HCT116 (cell line): ENCODE data around the gene PLS3. TPM values are rescaled to one million over a fixed set of nuclear protein-coding genes. Genes with fewer than 3 reads are reported as not detected.

Experiments used
- ATAC-seq: fragments of 200-7000 bp; cut with Tn5 transposase; 2 replicates; pipeline ENCODE4 v1.9.1; 2020; ENCODE audit warnings: mild to moderate bottlenecking, moderate library complexity
- BruUV-seq: library from RNA; stranded (reverse); fragments of 400-500 nt; replicated peaks from 2 replicates; lab custom pipeline; 2021; lab: Mats Ljungman, UMichigan
- CTCF ChIA-PET: fragments of 300-600 bp; sonication (Branson Sonifier 250); formaldehyde crosslinking; loops from one replicate; lab custom pipeline; 2021; ENCODE audit warnings: antibody characterized with exemption; lab: Charles Lee
- POLR2A ChIA-PET: fragments of 300-600, 350-600 bp; sonication (Branson Sonifier 250); formaldehyde crosslinking; loops from one replicate; lab custom pipeline; 2021; ENCODE audit warnings: antibody characterized with exemption; lab: Charles Lee
- RAD21 ChIA-PET, 2 experiments: fragments of 300-600 bp; sonication (Branson Sonifier 250); formaldehyde crosslinking; loops; one replicate each; lab custom pipeline; 2023; ENCODE audit warnings: low total read pairs in 2 of 2; ENCODE audit not compliant: uncharacterized antibody in 2 of 2, unreplicated experiment in 2 of 2, low non-redundant PET in 1 of 2; lab: Charles Lee
- DNase-seq: peaks from one replicate; pipeline ENCODE4 v3.0.0-alpha.2; 2010; ENCODE audit warnings: low read depth, low spot score
- H2AFZ ChIP-seq: fragments of 200-600 bp; shearing (Covaris generic), sonication (generic); 2 replicates; pipeline ENCODE4 v1.6.1; 2017; ENCODE audit warnings: low read depth, mixed run types, mixed read lengths, antibody characterized with exemption, low read length; ENCODE audit not compliant: poor library complexity, severe bottlenecking
- H3K27ac ChIP-seq: 2 replicates; pipeline ENCODE4 v1.5.1; 2012; ENCODE audit warnings: low read depth, low read length
- H3K27me3 ChIP-seq: fragments of 200-600 bp; sonication (generic); 2 replicates; pipeline ENCODE4 v1.6.1; 2016; ENCODE audit warnings: mixed run types, low read length, mixed read lengths; ENCODE audit not compliant: insufficient read depth
- H3K36me3 ChIP-seq, 2 experiments: fragments of 200-500 bp in 1 of 2; fragments of 200-600 bp in 1 of 2; sonication (Bioruptor generic) in 1 of 2; sonication (generic) in 1 of 2; 2 replicates each; pipeline versions ENCODE4 v1.5.1 to v1.6.1; 2014 to 2016; ENCODE audit warnings: low read length in 2 of 2, inconsistent platforms in 1 of 2, mixed read lengths in 1 of 2, mixed run types in 1 of 2; ENCODE audit not compliant: insufficient read depth in 2 of 2, control insufficient read depth in 1 of 2
- H3K4me1 ChIP-seq, 2 experiments: fragments of 200-600 bp in 1 of 2; sonication (generic) in 1 of 2; 2 replicates each; pipeline versions ENCODE4 v1.5.1 to v1.6.1; 2012 to 2017; ENCODE audit warnings: low read length in 2 of 2, inconsistent platforms in 1 of 2, mild to moderate bottlenecking in 1 of 2, mixed read lengths in 1 of 2, mixed run types in 1 of 2, moderate library complexity in 1 of 2; ENCODE audit not compliant: insufficient read depth in 2 of 2, control insufficient read depth in 1 of 2
- H3K4me2 ChIP-seq: fragments of 200-600 bp; sonication (generic); 2 replicates; pipeline ENCODE4 v1.6.1; 2017; ENCODE audit warnings: mixed run types, low read length, mixed read lengths
- H3K4me3 ChIP-seq, 2 experiments: fragments of 200-600 bp in 1 of 2; sonication (generic) in 1 of 2; replicated peaks in 1 of 2; 2 replicates each; pipeline ENCODE4 v1.5.1; 2011 to 2016; ENCODE audit warnings: low read length in 2 of 2, control low read depth in 1 of 2, low read depth in 1 of 2, mild to moderate bottlenecking in 1 of 2, mixed read lengths in 1 of 2, mixed run types in 1 of 2
- H3K79me2 ChIP-seq: fragments of 200-600 bp; sonication (generic); 2 replicates; pipeline ENCODE4 v1.6.1; 2017; ENCODE audit warnings: mild to moderate bottlenecking, mixed run types, low read length, moderate library complexity, mixed read lengths; ENCODE audit not compliant: insufficient read depth
- H3K9ac ChIP-seq: fragments of 200-600 bp; sonication (generic); 2 replicates; pipeline ENCODE4 v1.6.1; 2016; ENCODE audit warnings: low read length, mixed read lengths
- H3K9me2 ChIP-seq: fragments of 200-600 bp; sonication (generic), shearing (Covaris generic); 2 replicates; pipeline ENCODE4 v1.6.1; 2017; ENCODE audit warnings: mixed run types, mild to moderate bottlenecking, moderate library complexity; ENCODE audit not compliant: insufficient read depth
- H3K9me3 ChIP-seq, 2 experiments: fragments of 200-500 bp in 1 of 2; fragments of 200-600 bp in 1 of 2; sonication (Bioruptor generic) in 1 of 2; sonication (generic) in 1 of 2; 2 replicates each; pipeline ENCODE4 v1.6.1; 2014 to 2017; ENCODE audit warnings: low read length in 2 of 2, mixed read lengths in 2 of 2, inconsistent platforms in 1 of 2, low read depth in 1 of 2, mild to moderate bottlenecking in 1 of 2, mixed run types in 1 of 2, moderate library complexity in 1 of 2; ENCODE audit not compliant: control insufficient read depth in 1 of 2, insufficient read depth in 1 of 2
- H4K20me1 ChIP-seq: fragments of 200-600 bp; sonication (generic), shearing (Covaris generic); 2 replicates; pipeline ENCODE4 v1.6.1; 2017; ENCODE audit warnings: mixed run types, mild to moderate bottlenecking, moderate library complexity; ENCODE audit not compliant: insufficient read depth
- CBX3 ChIP-seq: IDR thresholded peaks from 2 replicates; pipeline ENCODE4 v1.6.1; 2012; ENCODE audit warnings: low read depth
- CEBPB ChIP-seq: IDR thresholded peaks from 2 replicates; pipeline ENCODE4 v1.6.1; 2012; ENCODE audit warnings: low read depth
- ELF1 ChIP-seq: IDR thresholded peaks from 2 replicates; pipeline ENCODE4 v1.6.1; 2012; ENCODE audit warnings: low read depth, borderline replicate concordance
- FOSL1 ChIP-seq: IDR thresholded peaks from 2 replicates; pipeline ENCODE4 v1.6.1; 2012; ENCODE audit warnings: low read depth
- JUND ChIP-seq: IDR thresholded peaks from 2 replicates; pipeline ENCODE4 v1.6.1; 2012
- POLR2A ChIP-seq: IDR thresholded peaks from 2 replicates; pipeline ENCODE4 v1.7.0; 2011; ENCODE audit warnings: borderline replicate concordance; ENCODE audit not compliant: insufficient read depth, insufficient read length; ENCODE audit errors: extremely low read depth
- RAD21 ChIP-seq: IDR thresholded peaks from 2 replicates; pipeline ENCODE4 v1.6.1; 2012; ENCODE audit warnings: low read depth, mild to moderate bottlenecking
- SIN3A ChIP-seq: IDR thresholded peaks from 2 replicates; pipeline ENCODE4 v1.6.1; 2012; ENCODE audit warnings: low read depth
- SP1 ChIP-seq: IDR thresholded peaks from 2 replicates; pipeline ENCODE4 v1.6.1; 2012; ENCODE audit warnings: low read depth
- TCF7L2 ChIP-seq: IDR thresholded peaks from 2 replicates; pipeline ENCODE4 v1.7.0; 2011; ENCODE audit warnings: borderline replicate concordance, inconsistent platforms; ENCODE audit not compliant: insufficient read depth, insufficient read length; ENCODE audit errors: extremely low read depth
- ZNF274 ChIP-seq: fragments of 200-500 bp; sonication (Bioruptor generic); IDR thresholded peaks from 2 replicates; pipeline ENCODE4 v1.6.1; 2014; ENCODE audit warnings: mild to moderate bottlenecking, low read depth, low read length, inconsistent platforms
- intact Hi-C: fragments of 100-400 bp; cut with micrococcal nuclease; formaldehyde crosslinking; loops from 2 replicates; pipeline ENCODE4 v1.10.0; 2022
- total RNA-seq: library from RNA; stranded (reverse); gene quantifications from one replicate; pipeline ENCODE4 v1.2.1, GENCODE V29; 2021; ENCODE audit not compliant: unreplicated experiment
- TF ChIP-seq, protein P1 (sequence below): IDR thresholded peaks from 2 replicates; pipeline ENCODE4 v1.6.1; 2012
- TF ChIP-seq, protein P2 (sequence below): IDR thresholded peaks from 2 replicates; pipeline ENCODE4 v1.6.1; 2011; ENCODE audit warnings: mild to moderate bottlenecking, low read length, moderate library complexity; ENCODE audit not compliant: insufficient replicate concordance; ENCODE audit errors: extremely low read depth
- TF ChIP-seq, protein P3 (sequence below), 3 experiments: fragments of 200-600 bp in 1 of 3; sonication (generic) in 1 of 3; IDR thresholded peaks in 2 of 3; conservative IDR thresholded peaks in 1 of 3; 2 replicates each; pipeline ENCODE4 v1.5.1; 2012 to 2017; ENCODE audit warnings: low read depth in 2 of 3, low read length in 2 of 3, antibody characterized with exemption in 1 of 3, borderline replicate concordance in 1 of 3, control low read depth in 1 of 3, mild to moderate bottlenecking in 1 of 3, mixed read lengths in 1 of 3, mixed run types in 1 of 3, moderate library complexity in 1 of 3; ENCODE audit not compliant: insufficient read depth in 1 of 3

Gene PLS3
- total RNA-seq, 1 experiment from 2014 or later, result 50.8 TPM

DNA sequence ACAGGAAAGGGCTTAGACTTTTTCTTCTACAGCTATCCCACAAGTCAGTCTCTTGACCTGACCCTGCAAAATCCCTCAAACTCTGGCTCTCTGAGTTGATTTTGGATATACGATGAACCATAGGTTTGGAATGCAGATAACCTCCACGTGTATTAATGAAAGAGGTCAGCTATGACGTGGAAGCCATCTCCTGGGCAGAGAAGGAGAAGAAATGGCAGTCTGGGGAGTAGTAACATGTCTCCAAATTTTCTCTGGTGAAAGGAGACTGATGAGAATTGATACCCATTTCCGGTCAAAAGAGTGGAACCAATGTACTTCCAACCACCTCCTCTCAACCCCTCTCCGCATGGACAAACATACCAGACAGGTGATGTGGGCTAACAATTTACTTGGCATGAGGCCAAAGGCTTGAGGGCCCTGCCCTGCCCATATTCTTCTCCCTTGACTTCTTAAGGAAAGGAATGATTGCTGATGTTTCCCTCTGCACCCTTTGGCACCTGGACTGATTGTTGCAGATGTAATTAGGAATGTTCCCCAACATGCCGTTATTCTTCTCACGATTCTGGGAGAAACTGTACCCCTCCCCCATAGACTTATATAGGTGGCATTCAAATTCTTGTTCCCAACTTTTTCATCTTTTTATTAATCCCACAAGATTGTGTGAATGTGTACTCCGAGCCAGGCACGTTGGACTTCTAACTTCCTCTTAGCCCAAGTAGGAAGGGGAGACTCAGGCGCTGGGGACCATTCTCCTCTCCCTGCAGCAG, 580 bp upstream of the PLS3 start:
- Histone ChIP-seq H3K27ac (peak overlapping the region; percentile 85), H3K9me3 (no peaks in the 10 kb centered on the region), H4K20me1 (no peaks in the 10 kb centered on the region), H3K4me2 (peak overlapping the region; percentile 79), H3K9me2 (no peaks in the 10 kb centered on the region), H3K9ac (peak overlapping the region; percentile 83), H3K79me2 (peaks cover 43% of the 10 kb centered on the region)
- intact Hi-C loops, result no loop called here
- CTCF ChIA-PET, result no interaction called here
- DNase-seq, result peak; percentile 48
- peak; percentile 39; the same call in 1 of the 2 replicates for TF ChIP-seq FOSL1
- TF ChIP-seq RAD21, result no peak
- no peak; the same call in 1 of the 2 replicates for TF ChIP-seq ELF1
- TF ChIP-seq SIN3A, result peak; percentile 60; the same call in 1 of the 2 replicates
- no peak for TF ChIP-seq POLR2A
- TF ChIP-seq CBX3, result peak; percentile 45; the same call in 1 of the 2 replicates
- TF ChIP-seq, protein P1, sequence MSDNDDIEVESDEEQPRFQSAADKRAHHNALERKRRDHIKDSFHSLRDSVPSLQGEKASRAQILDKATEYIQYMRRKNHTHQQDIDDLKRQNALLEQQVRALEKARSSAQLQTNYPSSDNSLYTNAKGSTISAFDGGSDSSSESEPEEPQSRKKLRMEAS, result peak; percentile 49
- TF ChIP-seq TCF7L2, result no peak
- TF ChIP-seq, protein P2, sequence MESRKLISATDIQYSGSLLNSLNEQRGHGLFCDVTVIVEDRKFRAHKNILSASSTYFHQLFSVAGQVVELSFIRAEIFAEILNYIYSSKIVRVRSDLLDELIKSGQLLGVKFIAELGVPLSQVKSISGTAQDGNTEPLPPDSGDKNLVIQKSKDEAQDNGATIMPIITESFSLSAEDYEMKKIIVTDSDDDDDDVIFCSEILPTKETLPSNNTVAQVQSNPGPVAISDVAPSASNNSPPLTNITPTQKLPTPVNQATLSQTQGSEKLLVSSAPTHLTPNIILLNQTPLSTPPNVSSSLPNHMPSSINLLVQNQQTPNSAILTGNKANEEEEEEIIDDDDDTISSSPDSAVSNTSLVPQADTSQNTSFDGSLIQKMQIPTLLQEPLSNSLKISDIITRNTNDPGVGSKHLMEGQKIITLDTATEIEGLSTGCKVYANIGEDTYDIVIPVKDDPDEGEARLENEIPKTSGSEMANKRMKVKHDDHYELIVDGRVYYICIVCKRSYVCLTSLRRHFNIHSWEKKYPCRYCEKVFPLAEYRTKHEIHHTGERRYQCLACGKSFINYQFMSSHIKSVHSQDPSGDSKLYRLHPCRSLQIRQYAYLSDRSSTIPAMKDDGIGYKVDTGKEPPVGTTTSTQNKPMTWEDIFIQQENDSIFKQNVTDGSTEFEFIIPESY, result no peak
- TF ChIP-seq JUND, result peak; percentile 19; the same call in 1 of the 2 replicates
- no peak for TF ChIP-seq ZNF274
- TF ChIP-seq, protein P3, sequence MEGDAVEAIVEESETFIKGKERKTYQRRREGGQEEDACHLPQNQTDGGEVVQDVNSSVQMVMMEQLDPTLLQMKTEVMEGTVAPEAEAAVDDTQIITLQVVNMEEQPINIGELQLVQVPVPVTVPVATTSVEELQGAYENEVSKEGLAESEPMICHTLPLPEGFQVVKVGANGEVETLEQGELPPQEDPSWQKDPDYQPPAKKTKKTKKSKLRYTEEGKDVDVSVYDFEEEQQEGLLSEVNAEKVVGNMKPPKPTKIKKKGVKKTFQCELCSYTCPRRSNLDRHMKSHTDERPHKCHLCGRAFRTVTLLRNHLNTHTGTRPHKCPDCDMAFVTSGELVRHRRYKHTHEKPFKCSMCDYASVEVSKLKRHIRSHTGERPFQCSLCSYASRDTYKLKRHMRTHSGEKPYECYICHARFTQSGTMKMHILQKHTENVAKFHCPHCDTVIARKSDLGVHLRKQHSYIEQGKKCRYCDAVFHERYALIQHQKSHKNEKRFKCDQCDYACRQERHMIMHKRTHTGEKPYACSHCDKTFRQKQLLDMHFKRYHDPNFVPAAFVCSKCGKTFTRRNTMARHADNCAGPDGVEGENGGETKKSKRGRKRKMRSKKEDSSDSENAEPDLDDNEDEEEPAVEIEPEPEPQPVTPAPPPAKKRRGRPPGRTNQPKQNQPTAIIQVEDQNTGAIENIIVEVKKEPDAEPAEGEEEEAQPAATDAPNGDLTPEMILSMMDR (IDR thresholded peaks at IDR 0.05 in 2 of 3, conservative IDR thresholded peaks at IDR 0.05 in 1 of 3; ENCODE audit: borderline replicate concordance in 1 of 3, insufficient read depth in 1 of 3, low read depth in 2 of 3, low read length in 2 of 3), result no peak
- no peak for TF ChIP-seq CEBPB
- TF ChIP-seq SP1, result peak; percentile 45; the same call in 1 of the 2 replicates
- TF ChIP-seq, all 23 proteins: peak for 6
- Histone ChIP-seq H3K36me3 (no peaks in the 10 kb centered on the region), H3K4me3 (peak overlapping the region; percentile 53 to 70), H3K27me3 (no peaks in the 10 kb centered on the region), H3K4me1 (peaks cover 13 to 25% of the 10 kb centered on the region in 2 experiments), H2AFZ (peak overlapping the region; percentile 46)
- ChIA-PET POLR2A (no interaction called here), RAD21 (no interaction called here)
- no TSS peak for BruUV-seq
- peak; percentile 60 for ATAC-seq
